Parathyroid adenoma (tissue), 2 donors: ENCODE results near the gene CASQ2.

Experiments
- H2AFZ ChIP-seq: fragments of 300-600 bp; sonication (generic); one replicate; pipeline ENCODE4 v1.7.0; 2017; ENCODE audit warnings: antibody characterized with exemption, mild to moderate bottlenecking
- H3K27ac ChIP-seq: fragments of 300-600 bp; sonication (generic); one replicate; pipeline ENCODE4 v1.7.0; 2017
- H3K27me3 ChIP-seq: fragments of 300-600 bp; sonication (generic); one replicate; pipeline ENCODE4 v1.7.0; 2017; ENCODE audit warnings: low read length; ENCODE audit not compliant: control insufficient read depth, insufficient read depth
- H3K36me3 ChIP-seq: fragments of 300-600 bp; sonication (generic); one replicate; pipeline ENCODE4 v1.7.0; 2017; ENCODE audit warnings: low read length; ENCODE audit not compliant: control insufficient read depth, insufficient read depth
- H3K4me1 ChIP-seq: fragments of 300-600 bp; sonication (generic); one replicate; pipeline ENCODE4 v1.7.0; 2017; ENCODE audit warnings: control low read depth
- H3K4me2 ChIP-seq: fragments of 300-600 bp; sonication (generic); one replicate; pipeline ENCODE4 v1.7.0; 2017; ENCODE audit warnings: low read length
- H3K4me3 ChIP-seq: fragments of 300-600 bp; sonication (generic); one replicate; pipeline ENCODE4 v1.7.0; 2017; ENCODE audit warnings: low read depth, low read length
- H3K79me2 ChIP-seq: fragments of 300-600 bp; sonication (generic); one replicate; pipeline ENCODE4 v1.7.0; 2017; ENCODE audit warnings: control low read depth
- H3K9ac ChIP-seq: fragments of 300-600 bp; sonication (generic); one replicate; pipeline ENCODE4 v1.7.0; 2017; ENCODE audit warnings: mild to moderate bottlenecking
- H3K9me3 ChIP-seq: fragments of 300-600 bp; sonication (generic); one replicate; pipeline ENCODE4 v1.7.0; 2017; ENCODE audit warnings: low read length; ENCODE audit not compliant: control insufficient read depth
- TF ChIP-seq, protein P1 (sequence below): fragments of 300-600 bp; sonication (generic); IDR thresholded peaks from one replicate; pipeline ENCODE4 v1.7.0; 2017; ENCODE audit warnings: antibody characterized with exemption, mild to moderate bottlenecking
- donor health status: primary hyperparathyroidism.

Gene CASQ2

DNA sequence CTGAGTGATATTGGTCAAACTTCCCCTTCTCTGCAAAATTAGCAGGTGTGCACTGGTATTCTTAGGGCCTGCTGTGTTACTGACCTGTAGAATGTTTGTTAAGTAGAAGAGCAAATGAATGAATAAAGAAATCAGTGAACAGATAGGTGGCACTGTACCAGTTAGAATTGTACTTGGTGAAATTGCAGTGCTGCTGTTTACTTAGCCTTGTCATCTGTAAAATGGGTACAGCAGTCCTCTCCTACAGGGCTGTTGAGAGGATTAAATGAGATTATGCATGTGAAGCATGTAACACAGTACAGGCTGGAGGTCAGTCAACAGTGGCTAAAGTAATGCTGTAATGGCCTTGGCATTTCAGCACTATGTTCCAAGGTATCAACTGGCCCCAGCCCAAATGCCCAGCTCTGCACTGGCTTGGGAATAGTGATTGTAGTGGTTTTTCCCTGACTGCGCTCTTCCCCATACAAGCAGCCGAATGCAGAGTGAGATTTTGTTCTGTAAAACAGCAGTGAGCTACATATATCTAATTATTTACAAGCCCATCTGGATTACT is 116.2 kb downstream of the CASQ2 start:
- Histone ChIP-seq H3K36me3 (no peaks in the 10 kb centered on the region), H2AFZ (no peak overlapping the region), H3K4me3 (no peak overlapping the region), H3K4me2 (no peak overlapping the region), H3K9ac (no peak overlapping the region), H3K79me2 (no peaks in the 10 kb centered on the region), H3K27me3 (no peaks in the 10 kb centered on the region), H3K27ac (no peak overlapping the region), H3K4me1 (peaks cover 5% of the 10 kb centered on the region), H3K9me3 (no peaks in the 10 kb centered on the region)
- TF ChIP-seq, protein P1, sequence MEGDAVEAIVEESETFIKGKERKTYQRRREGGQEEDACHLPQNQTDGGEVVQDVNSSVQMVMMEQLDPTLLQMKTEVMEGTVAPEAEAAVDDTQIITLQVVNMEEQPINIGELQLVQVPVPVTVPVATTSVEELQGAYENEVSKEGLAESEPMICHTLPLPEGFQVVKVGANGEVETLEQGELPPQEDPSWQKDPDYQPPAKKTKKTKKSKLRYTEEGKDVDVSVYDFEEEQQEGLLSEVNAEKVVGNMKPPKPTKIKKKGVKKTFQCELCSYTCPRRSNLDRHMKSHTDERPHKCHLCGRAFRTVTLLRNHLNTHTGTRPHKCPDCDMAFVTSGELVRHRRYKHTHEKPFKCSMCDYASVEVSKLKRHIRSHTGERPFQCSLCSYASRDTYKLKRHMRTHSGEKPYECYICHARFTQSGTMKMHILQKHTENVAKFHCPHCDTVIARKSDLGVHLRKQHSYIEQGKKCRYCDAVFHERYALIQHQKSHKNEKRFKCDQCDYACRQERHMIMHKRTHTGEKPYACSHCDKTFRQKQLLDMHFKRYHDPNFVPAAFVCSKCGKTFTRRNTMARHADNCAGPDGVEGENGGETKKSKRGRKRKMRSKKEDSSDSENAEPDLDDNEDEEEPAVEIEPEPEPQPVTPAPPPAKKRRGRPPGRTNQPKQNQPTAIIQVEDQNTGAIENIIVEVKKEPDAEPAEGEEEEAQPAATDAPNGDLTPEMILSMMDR = no peak

DNA sequence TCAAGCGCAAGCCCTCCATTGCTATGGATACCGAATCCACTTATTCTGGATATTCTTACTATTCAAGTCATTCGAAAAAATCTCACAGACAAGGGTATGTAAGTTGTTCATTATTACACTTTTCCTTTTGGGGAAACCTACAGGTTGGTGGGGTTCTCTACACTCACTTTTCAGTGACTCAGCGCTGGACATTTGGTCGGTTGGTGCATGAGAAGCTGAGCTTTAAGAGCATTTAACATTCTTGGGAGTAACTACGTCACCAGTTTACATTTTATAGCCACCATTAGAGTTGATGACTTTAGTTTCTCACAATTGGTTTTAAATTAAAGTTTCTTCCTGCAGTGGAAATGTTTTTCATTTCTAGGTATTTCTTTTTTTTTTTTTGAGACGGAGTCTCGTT is 117.1 kb downstream of the CASQ2 start:
- Histone ChIP-seq H3K36me3 (no peaks in the 10 kb centered on the region), H3K4me3 (no peak overlapping the region), H3K9me3 (no peaks in the 10 kb centered on the region), H3K79me2 (no peaks in the 10 kb centered on the region), H3K4me2 (no peak overlapping the region), H3K27ac (no peak overlapping the region), H3K4me1 (peaks cover under 1% of the 10 kb centered on the region), H3K27me3 (no peaks in the 10 kb centered on the region), H3K9ac (no peak overlapping the region), H2AFZ (no peak overlapping the region)
- TF ChIP-seq, protein P1 = no peak

DNA sequence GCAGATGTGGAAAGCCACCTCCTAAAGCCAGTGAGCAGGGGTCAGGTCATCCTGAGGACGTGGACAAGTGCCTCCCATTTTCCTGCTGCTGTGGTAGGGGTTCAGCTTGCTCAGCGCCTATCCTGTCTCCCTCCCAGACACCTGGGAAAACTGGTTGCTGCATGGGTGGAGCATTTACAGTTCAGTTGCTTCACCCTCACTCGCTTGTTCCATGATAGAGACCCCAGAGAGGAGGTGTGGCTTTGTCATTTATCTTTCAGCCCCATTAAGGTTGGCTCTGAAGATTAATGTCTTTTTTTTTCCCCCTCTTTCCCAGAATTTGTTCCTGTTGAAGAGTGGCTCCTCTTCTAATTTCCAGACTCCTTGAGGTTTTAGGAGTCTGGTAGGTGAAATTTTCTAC is 117.6 kb downstream of the CASQ2 start:
- Histone ChIP-seq H3K79me2 (no peaks in the 10 kb centered on the region), H3K4me3 (no peak overlapping the region), H3K4me1 (no peaks in the 10 kb centered on the region), H3K27me3 (no peaks in the 10 kb centered on the region), H3K36me3 (no peaks in the 10 kb centered on the region), H3K9ac (no peak overlapping the region), H3K27ac (no peak overlapping the region), H3K9me3 (no peaks in the 10 kb centered on the region), H3K4me2 (no peak overlapping the region), H2AFZ (no peak overlapping the region)
- TF ChIP-seq, protein P1 = no peak
